ENCODE measurements around the gene HMX1.

GRCh38 chr4:8863686-8864682, 7.7 kb downstream of the HMX1 start:
- TF ChIP-seq EZH2 (IDR thresholded peaks at IDR 0.05; ENCODE audit: borderline replicate concordance, insufficient read depth, low read depth, low read length, poor library complexity, severe bottlenecking): no peak
- no peak for TF ChIP-seq CTCF (IDR thresholded peaks at IDR 0.05)

All from B cell (primary cell).